LHCN-M2 (cell line): ENCODE measurements around the gene MYBBP1A. TPM values are rescaled to one million over a fixed set of nuclear protein-coding genes. Genes with fewer than 3 reads are reported as not detected.

Source experiments
- DNase-seq: peaks from one replicate; pipeline ENCODE4 v3.0.0-alpha.2; 2012; ENCODE audit warnings: low read depth
- total RNA-seq: library from RNA; depleted of rRNA; stranded (reverse); fragments of >200 nt; gene quantifications from 2 replicates; pipeline ENCODE4 v1.2.3, GENCODE V29; 2014

MYBBP1A gene
- total RNA-seq, 1 experiment from 2014 or later: 58.8 TPM

- DNase-seq: no peak
Observed at GRCh38 chr17:4520060-4520893, 34.9 kb downstream of the MYBBP1A start.

- DNase-seq: no peak
Observed at GRCh38 chr17:4519361-4519788, 35.8 kb downstream of the MYBBP1A start.

- no peak for DNase-seq
Observed at GRCh38 chr17:4518901-4519300, 36.3 kb downstream of the MYBBP1A start.

- DNase-seq: no peak
Observed at GRCh38 chr17:4516735-4517134, 38.4 kb downstream of the MYBBP1A start.

- no peak for DNase-seq
Observed at GRCh38 chr17:4515501-4515900, 39.7 kb downstream of the MYBBP1A start.

- no peak for DNase-seq
Observed at GRCh38 chr17:4514779-4515178, 40.4 kb downstream of the MYBBP1A start.

GRCh38 chr17:4514206-4514605 is 41.0 kb downstream of the MYBBP1A start:
- no peak for DNase-seq

- DNase-seq: no peak
Observed at GRCh38 chr17:4513113-4514032, 41.8 kb downstream of the MYBBP1A start.

- DNase-seq: no peak
Observed at GRCh38 chr17:4512156-4513112, 42.8 kb downstream of the MYBBP1A start.

- DNase-seq: no peak
Observed at GRCh38 chr17:4511199-4511932, 43.8 kb downstream of the MYBBP1A start.

- no peak for DNase-seq
Observed at GRCh38 chr17:4510618-4510941, 44.6 kb downstream of the MYBBP1A start.

- DNase-seq: no peak
Observed at GRCh38 chr17:4509923-4510617, 45.1 kb downstream of the MYBBP1A start.

- no peak for DNase-seq
Observed at GRCh38 chr17:4509401-4509800, 45.8 kb downstream of the MYBBP1A start.

- no peak for DNase-seq
Observed at GRCh38 chr17:4508207-4508606, 47.0 kb downstream of the MYBBP1A start.

- DNase-seq: no peak
Observed at GRCh38 chr17:4507361-4508111, 47.6 kb downstream of the MYBBP1A start.

- DNase-seq: no peak
Observed at GRCh38 chr17:4506892-4507291, 48.3 kb downstream of the MYBBP1A start.

- no peak for DNase-seq
Observed at GRCh38 chr17:4506175-4506813, 48.9 kb downstream of the MYBBP1A start.

GRCh38 chr17:4505187-4505586 is 50.0 kb downstream of the MYBBP1A start:
- no peak for DNase-seq

- no peak for DNase-seq
Observed at GRCh38 chr17:4504188-4504587, 51.0 kb downstream of the MYBBP1A start.
